HG03571 (cell line): ENCODE data around the gene RELT.

Experiments used
- ATAC-seq: cut with Tn5 transposase; IDR thresholded peaks from one replicate; pipeline ENCODE4 v1.9.1; 2021; ENCODE audit not compliant: unreplicated experiment

RELT gene

DNA sequence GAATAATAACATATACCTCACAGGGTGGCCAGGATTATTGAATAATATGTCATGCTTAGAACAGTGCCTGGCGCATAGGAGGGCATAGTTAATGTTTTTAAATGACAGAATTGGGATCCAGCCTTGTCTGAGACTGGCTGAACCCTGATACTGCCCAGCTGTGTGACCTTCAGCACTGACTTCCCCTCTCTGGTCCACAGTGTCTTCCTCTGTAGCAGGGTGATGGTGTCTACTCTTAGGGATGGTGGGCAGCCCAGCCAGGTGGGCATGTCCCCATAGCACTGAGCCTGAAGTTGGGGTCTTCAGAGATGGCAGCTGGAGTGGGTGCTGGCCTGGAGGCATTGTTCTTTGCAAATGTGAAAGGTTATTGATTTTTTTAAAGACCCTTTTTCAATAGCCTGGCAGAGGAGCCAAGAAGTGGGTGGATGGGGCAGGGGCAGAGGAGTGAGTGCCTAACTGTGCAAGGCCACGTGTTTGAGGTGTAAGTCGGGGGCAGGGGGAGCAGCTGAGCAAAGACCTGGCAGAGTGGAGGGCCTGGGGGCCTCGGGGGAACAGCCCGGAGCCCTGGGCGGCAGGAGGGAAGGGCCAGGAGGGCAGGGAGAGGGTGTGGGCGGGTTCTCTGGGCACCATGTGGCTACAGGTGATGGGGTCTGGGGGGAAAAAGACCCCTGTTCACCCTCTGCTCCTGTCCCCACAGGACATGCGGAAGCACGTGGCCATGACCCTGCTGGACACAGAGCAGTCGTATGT, 29.8 kb upstream of the RELT start:
- ATAC-seq = no peak

DNA sequence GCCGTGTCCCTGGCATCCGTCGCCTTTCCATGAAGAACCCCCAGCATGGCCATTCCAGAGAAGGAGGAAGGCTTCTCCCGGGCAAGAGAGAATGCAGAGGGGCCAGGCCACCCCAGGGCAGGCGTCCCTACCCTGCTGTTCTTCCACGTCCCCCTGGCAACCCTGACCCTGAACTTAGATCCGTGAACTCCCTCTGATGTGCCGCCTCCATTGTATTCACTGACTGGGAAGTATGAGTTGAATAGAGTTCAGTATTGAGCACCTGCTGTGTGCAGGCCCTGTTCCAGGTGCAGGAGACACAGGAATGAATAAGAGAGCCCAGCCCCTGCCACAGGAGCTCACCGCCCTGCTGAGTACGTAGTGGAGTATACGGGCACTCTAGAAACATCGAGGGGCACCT, 29.1 kb upstream of the RELT start:
- no peak for ATAC-seq

DNA sequence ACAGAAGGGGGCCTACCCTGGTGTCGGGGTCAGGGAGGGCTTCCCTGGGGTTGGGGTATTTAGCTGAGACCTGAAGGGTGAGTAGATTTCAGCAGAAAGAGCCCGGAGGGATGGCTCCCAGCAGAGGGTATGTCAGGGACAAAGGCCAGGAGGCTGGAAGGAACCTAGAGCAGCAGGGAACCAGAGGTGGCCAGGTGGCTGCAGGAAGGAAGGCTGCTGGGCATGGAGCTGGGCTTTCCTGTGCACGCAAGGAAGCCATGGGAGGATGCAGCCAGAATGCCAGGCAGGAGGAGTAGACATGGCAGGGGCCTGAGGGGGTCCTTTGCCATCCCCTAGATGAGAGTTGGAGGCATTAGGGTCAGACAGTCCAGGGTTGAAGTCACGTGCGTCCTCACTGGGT, 27.4 kb upstream of the RELT start:
- ATAC-seq = no peak

- ATAC-seq = no peak
Observed at GRCh38 chr11:73349633-73350032, 26.6 kb upstream of the RELT start.

GRCh38 chr11:73350908-73351636, 25.1 kb upstream of the RELT start:
- no peak for ATAC-seq

GRCh38 chr11:73353422-73353821, 22.8 kb upstream of the RELT start:
- no peak for ATAC-seq

- ATAC-seq = no peak
Observed at GRCh38 chr11:73355109-73355508, 21.1 kb upstream of the RELT start.

GRCh38 chr11:73356979-73357860, 19.0 kb upstream of the RELT start:
- ATAC-seq = no peak

GRCh38 chr11:73358071-73358470, 18.1 kb upstream of the RELT start:
- ATAC-seq = no peak

GRCh38 chr11:73359341-73359740, 16.9 kb upstream of the RELT start:
- ATAC-seq = no peak

DNA sequence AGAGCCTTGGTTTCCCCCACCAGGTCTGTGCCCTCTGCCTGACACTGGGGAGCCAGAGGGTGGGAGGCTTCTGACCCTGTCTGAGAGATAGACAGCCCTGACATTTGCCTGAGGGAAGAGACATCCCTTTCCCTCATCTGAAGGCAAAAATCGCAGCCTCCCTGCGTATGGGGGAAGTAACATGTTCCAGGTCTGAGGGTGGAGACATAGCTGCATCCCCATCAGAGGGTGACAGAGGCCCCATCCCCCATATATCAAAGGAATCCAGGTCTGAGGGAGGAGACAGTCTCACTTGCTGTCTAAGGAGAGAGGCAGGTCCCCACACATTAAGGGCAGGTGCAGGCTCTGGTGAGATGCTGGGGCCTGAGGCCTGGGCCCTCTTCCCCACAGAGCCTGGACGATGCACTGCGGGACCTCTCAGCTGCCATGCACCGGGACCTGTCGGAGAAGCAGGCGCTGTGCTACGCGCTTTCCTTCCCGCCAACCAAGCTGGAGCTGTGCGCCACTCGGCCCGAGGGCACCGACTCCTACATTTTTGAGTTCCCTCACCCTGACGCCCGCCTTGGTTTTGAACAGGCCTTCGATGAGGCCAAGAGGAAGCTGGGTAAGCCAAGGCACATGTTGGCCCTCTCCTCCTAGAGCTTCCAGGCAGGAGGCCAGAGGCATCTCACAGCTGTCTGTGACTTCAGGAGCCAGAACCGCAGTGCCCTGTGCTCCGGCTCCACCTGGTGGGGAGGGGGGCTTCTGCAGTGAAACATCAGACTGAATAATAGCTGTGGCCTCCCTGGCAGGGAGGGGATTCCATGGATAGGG, 16.1 kb upstream of the RELT start:
- ATAC-seq = no peak

DNA sequence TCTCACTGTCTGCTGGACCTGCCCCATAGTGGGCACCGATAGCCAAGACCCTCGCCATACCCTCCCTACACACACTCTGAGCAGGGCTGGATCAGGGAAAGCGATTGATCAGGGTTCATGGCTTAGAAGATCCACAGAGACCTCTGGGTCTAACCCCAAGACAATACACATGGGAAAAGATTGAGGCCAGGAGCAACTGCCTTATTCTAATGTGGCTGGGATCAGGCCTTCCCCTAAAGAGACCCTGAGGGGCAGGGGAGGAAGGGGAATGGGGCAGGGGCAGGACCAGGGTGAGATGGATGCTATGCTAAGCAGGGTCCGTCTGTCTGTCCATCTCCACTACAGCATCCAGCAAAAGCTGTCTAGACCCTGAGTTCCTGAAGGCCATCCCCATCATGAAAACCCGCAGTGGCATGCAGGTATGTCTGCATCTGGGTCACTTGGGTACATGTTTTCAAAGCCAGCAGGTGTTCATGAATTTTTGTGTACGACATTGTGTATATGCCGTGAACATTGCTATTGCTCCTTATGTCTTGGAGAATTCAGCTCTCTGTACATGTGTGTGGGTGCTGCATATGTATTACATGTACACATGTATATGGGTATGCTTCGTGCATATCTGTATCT, 15.3 kb upstream of the RELT start:
- no peak for ATAC-seq

- ATAC-seq = no peak
Observed at GRCh38 chr11:73361953-73362776, 14.0 kb upstream of the RELT start.

- no peak for ATAC-seq
Observed at GRCh38 chr11:73363147-73363546, 13.1 kb upstream of the RELT start.

DNA sequence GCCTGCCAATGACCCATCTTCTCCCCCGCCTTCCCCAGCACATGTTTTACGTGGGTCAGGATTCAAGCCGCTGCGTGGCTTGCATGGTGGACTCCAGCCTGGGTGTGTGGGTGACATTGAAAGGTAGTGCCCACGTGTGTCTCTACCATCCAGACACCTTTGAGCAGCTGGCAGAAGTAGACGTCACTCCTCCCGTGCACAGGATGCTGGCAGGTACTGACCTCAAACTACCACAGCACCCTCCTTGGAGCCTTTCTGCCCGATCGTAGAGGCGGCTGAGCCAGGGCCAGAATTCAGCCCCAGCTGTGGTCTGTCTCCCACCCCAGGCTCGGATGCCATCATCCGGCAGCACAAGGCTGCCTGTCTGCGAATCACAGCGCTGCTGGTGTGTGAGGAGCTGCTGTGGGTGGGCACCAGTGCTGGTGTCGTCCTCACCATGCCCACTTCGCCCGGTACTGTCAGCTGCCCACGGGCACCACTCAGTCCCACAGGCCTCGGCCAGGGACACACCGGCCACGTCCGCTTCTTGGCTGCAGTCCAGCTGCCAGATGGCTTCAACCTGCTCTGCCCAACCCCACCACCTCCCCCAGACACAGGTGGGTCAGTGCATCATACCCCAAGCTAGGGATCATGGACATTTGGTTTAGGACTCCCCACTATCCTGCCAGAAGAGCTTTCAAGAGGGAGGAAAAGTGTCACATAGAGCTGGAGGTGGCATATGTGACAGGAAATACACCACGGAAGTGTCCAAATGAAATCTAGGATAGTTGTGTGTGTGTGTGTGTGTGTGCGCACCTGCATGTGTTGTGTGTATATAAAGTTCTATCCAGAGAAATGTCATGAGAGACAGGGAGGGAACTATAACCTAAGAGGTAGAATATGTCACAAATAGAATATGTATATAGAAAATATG, 10.6 kb upstream of the RELT start:
- ATAC-seq = no peak

- ATAC-seq = no peak
Observed at GRCh38 chr11:73366265-73366610, 10.0 kb upstream of the RELT start.

GRCh38 chr11:73366953-73367352, 9.2 kb upstream of the RELT start:
- ATAC-seq = no peak

- ATAC-seq = no peak
Observed at GRCh38 chr11:73367482-73368024, 8.6 kb upstream of the RELT start.
